HUDEP-2 (cell line): ENCODE measurements around the gene KIAA0930.
"Not testable (repeated sequence)": the region's sequence is repeated elsewhere in the genome, so short reads cannot be mapped to it uniquely, and the experiment has no call there.

ENCODE experiments used
- DNase-seq, 76 experiments: peaks; one replicate each; lab custom pipeline; 2025; ENCODE audit not compliant: unreplicated experiment in 76 of 76; lab: John Stamatoyannopoulos, UW

Gene KIAA0930

GRCh38 chr22:45263463-45264269 is 23.0 kb upstream of the KIAA0930 start:
- DNase-seq: peak in 46 of 76 experiments; percentile 6 to 62 (median 25)

GRCh38 chr22:45262931-45263462 is 22.3 kb upstream of the KIAA0930 start:
- DNase-seq: no peak

GRCh38 chr22:45262195-45262930 is 21.7 kb upstream of the KIAA0930 start:
- DNase-seq: no peak

GRCh38 chr22:45261407-45262088 is 20.9 kb upstream of the KIAA0930 start:
- no peak for DNase-seq

GRCh38 chr22:45260395-45260759 is 19.7 kb upstream of the KIAA0930 start:
- DNase-seq: not testable (repeated sequence)

GRCh38 chr22:45259754-45260394 is 19.2 kb upstream of the KIAA0930 start:
- DNase-seq: no peak

- DNase-seq: not testable (repeated sequence)
Measured at GRCh38 chr22:45257941-45258340, 17.2 kb upstream of the KIAA0930 start.

- no peak for DNase-seq
Measured at GRCh38 chr22:45254789-45255278, 14.1 kb upstream of the KIAA0930 start.

- DNase-seq: no peak
Measured at GRCh38 chr22:45254388-45254787, 13.7 kb upstream of the KIAA0930 start.

GRCh38 chr22:45253039-45253641 is 12.4 kb upstream of the KIAA0930 start:
- DNase-seq: no peak

GRCh38 chr22:45251825-45252224 is 11.1 kb upstream of the KIAA0930 start:
- no peak for DNase-seq

- no peak for DNase-seq
Measured at GRCh38 chr22:45248832-45249561, 8.3 kb upstream of the KIAA0930 start.

- DNase-seq: no peak
Measured at GRCh38 chr22:45246060-45246985, 5.6 kb upstream of the KIAA0930 start.

GRCh38 chr22:45244916-45245315 is 4.2 kb upstream of the KIAA0930 start:
- DNase-seq: no peak

GRCh38 chr22:45242778-45243191 is 2.1 kb upstream of the KIAA0930 start:
- DNase-seq: peak in 19 of 76 experiments; percentile 6 to 39 (median 20)

- peak in 16 of 76 experiments; percentile 9 to 57 (median 30) for DNase-seq
Measured at GRCh38 chr22:45240104-45240809, 437 bp downstream of the KIAA0930 start.

GRCh38 chr22:45239681-45240051 is 1.0 kb downstream of the KIAA0930 start:
- DNase-seq: no peak
